NCI-H82 treated with DMSO at 0.1 percent for 48 hours (cell line): ENCODE results near the gene B4GALT6.

ENCODE experiments used
- DNase-seq: peaks from one replicate; lab custom pipeline; 2025; ENCODE audit not compliant: unreplicated experiment; lab: John Stamatoyannopoulos, UW

Gene B4GALT6

GRCh38 chr18:31596081-31596872 is 88.1 kb downstream of the B4GALT6 start:
- DNase-seq = no peak

GRCh38 chr18:31595121-31595771 is 89.1 kb downstream of the B4GALT6 start:
- no peak for DNase-seq

GRCh38 chr18:31592506-31593157 is 91.7 kb downstream of the B4GALT6 start:
- DNase-seq = no peak

GRCh38 chr18:31591628-31592027 is 92.8 kb downstream of the B4GALT6 start, which contains the start of gene TTR:
TSS of gene TTR (plus strand) at chr18:31591877. CDS start at chr18:31591903, 26 bp downstream.
- DNase-seq = no peak

- no peak for DNase-seq
Observed at GRCh38 chr18:31591113-31591512, 93.3 kb downstream of the B4GALT6 start.

GRCh38 chr18:31590570-31590969 is 93.8 kb downstream of the B4GALT6 start:
- no peak for DNase-seq

- DNase-seq = no peak
Observed at GRCh38 chr18:31587529-31587928, 96.9 kb downstream of the B4GALT6 start.

- no peak for DNase-seq
Observed at GRCh38 chr18:31586616-31587015, 97.8 kb downstream of the B4GALT6 start.

- no peak for DNase-seq
Observed at GRCh38 chr18:31585991-31586390, 98.4 kb downstream of the B4GALT6 start.

- DNase-seq = no peak
Observed at GRCh38 chr18:31583185-31583854, 101.1 kb downstream of the B4GALT6 start.

- DNase-seq = no peak
Observed at GRCh38 chr18:31581498-31582197, 102.7 kb downstream of the B4GALT6 start.

- DNase-seq = peak; percentile 84
Observed at GRCh38 chr18:31579375-31579774, 105.0 kb downstream of the B4GALT6 start.

GRCh38 chr18:31578126-31578525 is 106.3 kb downstream of the B4GALT6 start:
- DNase-seq = no peak

GRCh38 chr18:31577195-31577594 is 107.2 kb downstream of the B4GALT6 start:
- no peak for DNase-seq

GRCh38 chr18:31576670-31577069 is 107.7 kb downstream of the B4GALT6 start:
- DNase-seq = no peak

GRCh38 chr18:31575515-31576257 is 108.7 kb downstream of the B4GALT6 start:
- DNase-seq = no peak

- DNase-seq = no peak
Observed at GRCh38 chr18:31574359-31574758, 110.0 kb downstream of the B4GALT6 start.
